HG03439 (cell line): ENCODE measurements around the gene CHADL.

ENCODE experiments used
- ATAC-seq: cut with Tn5 transposase; IDR thresholded peaks from one replicate; pipeline ENCODE4 v1.9.1; 2021; ENCODE audit warnings: mild to moderate bottlenecking, moderate library complexity; ENCODE audit not compliant: unreplicated experiment

CHADL gene

GRCh38 chr22:41234815-41235695, 5.7 kb downstream of the CHADL start:
- ATAC-seq = no peak

DNA sequence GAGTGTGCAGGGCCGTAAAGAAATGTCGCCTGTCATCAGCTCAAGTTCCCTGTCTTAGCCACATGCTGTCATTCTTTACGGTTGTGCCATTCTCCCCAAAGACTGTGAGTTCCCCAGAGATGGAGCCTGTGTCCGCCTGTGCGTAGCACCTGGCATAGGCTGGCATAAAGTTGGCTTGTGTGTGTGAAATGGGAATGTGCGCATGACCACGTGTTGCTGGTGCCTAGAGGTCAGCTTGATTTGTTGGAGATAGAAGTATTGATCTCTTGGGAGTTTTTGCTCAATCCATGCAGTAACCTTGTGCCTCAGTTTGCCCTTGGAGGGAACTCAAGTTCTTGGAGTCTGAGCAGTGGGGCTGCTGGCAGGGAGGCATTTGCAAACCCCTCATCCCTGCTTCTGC, 9.4 kb downstream of the CHADL start:
- no peak for ATAC-seq

GRCh38 chr22:41230401-41230785, 10.3 kb downstream of the CHADL start:
- ATAC-seq = no peak

DNA sequence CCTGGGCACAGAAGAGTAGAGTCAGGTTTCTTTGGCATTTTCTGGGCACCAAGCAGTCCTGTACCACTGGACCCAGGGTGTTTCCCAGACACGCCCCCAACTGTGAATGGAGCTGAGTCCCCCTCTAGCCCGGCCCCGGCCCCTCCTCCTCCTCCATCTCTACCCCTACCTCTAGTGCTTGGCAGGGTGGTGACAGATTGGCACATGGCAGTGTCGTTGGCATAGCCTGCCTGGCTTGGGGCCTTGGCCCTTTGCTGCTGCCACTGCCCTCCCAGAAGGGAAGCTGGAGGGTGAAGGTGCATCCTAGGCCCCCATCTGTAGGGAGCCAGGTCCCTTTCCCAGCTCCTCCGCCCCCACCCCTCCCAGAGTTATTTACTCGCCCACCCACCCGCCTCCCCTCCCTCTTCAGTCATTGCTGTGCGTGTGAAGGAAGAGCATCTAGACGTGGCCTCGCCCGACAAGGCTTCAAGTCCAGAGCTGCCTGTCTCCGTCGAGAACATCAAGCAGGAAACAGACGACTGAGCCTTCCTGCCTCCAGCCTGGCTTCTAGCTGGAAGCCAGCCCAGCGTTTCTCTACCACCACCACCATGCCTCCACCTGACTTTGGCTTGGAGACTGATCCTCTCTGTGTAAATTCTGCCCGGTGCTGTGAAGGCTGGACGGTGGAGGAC, 10.9 kb downstream of the CHADL start:
- ATAC-seq = no peak

DNA sequence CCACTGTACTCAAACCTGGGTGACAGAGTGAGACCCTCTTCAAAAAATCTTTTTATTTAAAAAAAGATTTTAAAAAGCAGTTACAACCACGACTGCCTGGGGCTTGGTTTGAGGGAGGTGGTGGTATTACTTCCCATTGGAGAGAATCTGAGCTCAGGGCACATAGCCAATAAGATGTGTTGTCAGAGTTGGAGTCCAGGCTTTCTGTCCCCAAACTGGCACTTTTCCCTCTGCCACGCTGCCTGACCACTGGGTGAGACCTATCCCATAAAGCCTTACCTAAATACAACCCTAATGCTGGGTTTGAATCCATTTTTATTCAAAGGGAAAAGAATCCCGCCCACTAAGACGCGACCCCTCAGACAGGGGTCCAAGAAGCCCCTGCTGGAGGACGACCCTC, 11.5 kb downstream of the CHADL start:
- no peak for ATAC-seq

GRCh38 chr22:41226723-41227655, 13.7 kb downstream of the CHADL start:
- no peak for ATAC-seq

- ATAC-seq = no peak
Observed at GRCh38 chr22:41223535-41223934, 17.2 kb downstream of the CHADL start.

GRCh38 chr22:41222846-41223507, 17.8 kb downstream of the CHADL start:
- no peak for ATAC-seq

DNA sequence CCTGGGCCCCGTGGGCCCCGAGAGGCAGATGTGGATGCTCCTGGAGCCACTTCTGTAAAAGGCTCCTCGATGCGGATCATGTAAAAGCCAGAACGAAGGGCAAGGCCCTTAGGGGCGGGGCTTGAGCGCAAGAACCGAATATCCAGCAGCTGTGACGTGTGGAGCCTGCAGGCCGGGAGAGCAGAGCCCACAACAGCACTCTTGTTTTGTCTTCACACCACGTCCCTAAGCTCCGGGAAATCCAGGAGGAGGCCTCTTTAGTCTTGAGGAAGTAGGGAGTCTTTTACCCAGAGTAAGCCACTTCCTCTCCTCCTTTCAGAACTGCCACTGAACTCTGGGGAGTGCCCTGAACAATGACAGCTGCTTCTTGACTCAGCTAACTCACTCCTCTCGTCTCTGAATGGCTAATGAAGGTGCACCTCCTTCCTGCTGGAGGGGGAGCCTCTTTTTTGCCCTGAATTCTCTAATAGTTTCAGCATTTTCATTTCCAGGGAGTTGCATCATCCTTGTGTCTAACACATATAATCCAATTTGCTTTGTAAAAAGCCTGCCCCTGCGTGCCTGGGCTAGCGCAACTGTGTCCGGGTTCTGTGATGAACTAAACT, 23.1 kb downstream of the CHADL start:
- no peak for ATAC-seq

- no peak for ATAC-seq
Observed at GRCh38 chr22:41216984-41217383, 23.7 kb downstream of the CHADL start.

DNA sequence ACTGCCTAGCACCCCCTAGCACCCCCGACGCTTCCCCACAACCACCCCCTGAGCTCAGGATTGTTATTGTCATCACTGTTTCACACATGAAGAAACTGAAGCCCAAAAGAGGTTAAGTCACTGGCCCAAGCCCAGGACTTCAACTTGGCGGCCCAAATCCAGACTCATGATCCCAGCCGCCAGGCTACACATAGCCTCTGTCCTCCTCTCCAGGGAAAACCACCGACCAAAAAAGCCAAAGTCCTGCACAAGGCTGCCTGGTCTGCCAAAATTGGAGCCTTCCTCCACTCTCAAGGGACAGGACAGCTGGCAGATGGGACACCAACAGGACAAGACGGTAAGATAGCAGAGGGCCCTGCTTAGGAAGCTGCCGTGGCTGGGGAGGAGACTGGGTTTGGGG, 24.8 kb downstream of the CHADL start:
- no peak for ATAC-seq

DNA sequence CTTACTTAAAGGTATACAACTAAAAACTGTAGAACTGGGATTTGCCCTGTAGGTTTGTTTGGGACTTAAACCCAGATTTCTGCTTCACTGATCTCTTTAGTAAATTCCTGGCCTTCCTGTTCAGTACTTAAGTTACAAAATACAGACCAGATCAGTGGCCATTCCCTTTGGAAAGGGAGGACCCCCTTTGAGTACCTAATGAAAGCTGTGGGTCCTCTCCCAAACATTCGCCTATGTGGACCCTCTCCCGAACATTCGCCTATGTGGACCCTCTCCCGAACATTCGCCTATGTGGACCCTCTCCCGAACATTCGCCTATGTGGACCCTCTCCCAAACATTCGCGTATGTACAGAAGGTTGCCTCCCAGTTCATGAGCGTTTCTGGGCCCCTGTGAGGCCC, 25.3 kb downstream of the CHADL start:
- ATAC-seq = no peak

DNA sequence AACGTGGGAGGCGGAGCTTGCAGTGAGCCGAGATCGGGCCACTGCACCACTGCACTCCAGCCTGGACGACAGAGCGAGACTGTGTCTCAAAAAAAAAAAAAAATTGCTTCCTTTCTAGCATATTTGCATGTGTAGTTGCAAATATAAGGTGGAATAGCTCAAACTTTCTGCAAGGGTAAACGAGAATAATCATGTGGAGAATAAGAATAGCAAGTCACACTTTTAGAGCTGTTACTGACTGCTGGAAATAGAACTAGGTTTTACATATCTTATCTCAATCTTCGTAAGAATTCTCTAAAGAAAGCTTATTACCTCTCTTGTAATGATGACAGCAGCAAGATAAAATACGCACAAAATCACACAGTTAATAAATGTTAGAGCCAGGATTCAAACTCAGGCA, 34.0 kb downstream of the CHADL start:
- ATAC-seq = no peak

GRCh38 chr22:41204992-41205900, 35.5 kb downstream of the CHADL start, which contains the start of gene L3MBTL2:
TSS of gene L3MBTL2 (plus strand) at chr22:41205312. CDS start at chr22:41205363, 51 bp downstream.
- ATAC-seq = peak; percentile 96

- ATAC-seq = no peak
Observed at GRCh38 chr22:41204066-41204465, 36.7 kb downstream of the CHADL start.

GRCh38 chr22:41203118-41203517, 37.6 kb downstream of the CHADL start:
- ATAC-seq = no peak

GRCh38 chr22:41201141-41201540, 39.6 kb downstream of the CHADL start:
- ATAC-seq = no peak

DNA sequence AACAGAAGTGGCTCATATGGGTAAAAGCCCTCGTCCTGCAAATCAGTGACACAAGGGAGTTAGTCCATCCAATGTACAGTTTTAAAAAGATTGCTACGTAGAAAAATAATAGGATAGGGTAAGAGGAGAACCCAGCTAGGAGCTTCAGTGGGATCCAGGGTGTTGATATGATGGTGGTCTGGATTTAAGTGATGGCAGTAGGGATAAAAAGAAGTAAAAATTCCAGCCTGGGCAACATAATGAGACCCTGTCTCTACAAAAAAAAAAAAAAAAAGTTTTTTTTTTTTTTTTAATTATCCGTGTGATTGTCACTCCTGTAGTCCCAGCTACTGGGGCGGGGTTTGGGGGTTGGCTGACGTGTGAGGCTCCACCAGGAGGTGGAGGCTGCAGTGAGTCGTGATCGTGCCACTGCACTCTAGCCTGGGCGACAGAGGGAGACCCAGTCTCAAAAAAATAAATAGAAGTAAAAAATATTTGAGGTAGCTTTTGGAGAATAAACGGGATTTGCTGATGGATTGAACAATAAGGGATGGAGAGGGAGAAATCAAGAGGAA, 42.6 kb downstream of the CHADL start:
- ATAC-seq = no peak
